Measurements from ENCODE around the gene ACY1.

GRCh38 chr3:52031896-52032295 is 48.6 kb downstream of the ACY1 start:
- TF ChIP-seq CTCF (IDR thresholded peaks at IDR 0.05) (no peak), POLR2A (IDR thresholded peaks at IDR 0.05) (no peak)
